Measurements from ENCODE around the gene PCGF3. TPM values are rescaled to one million over a fixed set of nuclear protein-coding genes. Genes with fewer than 3 reads are reported as not detected.

The PCGF3 gene
- total and polyA plus RNA-seq, 9 of the 15 experiments (the other 6 are each of a cell fraction or from before 2014, with no cell fraction given): 2.6 to 46.1 (median 20.3) TPM

- TF ChIP-seq, protein P1, sequence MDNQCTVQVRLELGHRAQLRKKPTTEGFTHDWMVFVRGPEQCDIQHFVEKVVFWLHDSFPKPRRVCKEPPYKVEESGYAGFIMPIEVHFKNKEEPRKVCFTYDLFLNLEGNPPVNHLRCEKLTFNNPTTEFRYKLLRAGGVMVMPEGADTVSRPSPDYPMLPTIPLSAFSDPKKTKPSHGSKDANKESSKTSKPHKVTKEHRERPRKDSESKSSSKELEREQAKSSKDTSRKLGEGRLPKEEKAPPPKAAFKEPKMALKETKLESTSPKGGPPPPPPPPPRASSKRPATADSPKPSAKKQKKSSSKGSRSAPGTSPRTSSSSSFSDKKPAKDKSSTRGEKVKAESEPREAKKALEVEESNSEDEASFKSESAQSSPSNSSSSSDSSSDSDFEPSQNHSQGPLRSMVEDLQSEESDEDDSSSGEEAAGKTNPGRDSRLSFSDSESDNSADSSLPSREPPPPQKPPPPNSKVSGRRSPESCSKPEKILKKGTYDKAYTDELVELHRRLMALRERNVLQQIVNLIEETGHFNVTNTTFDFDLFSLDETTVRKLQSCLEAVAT (IDR thresholded peaks at IDR 0.05): no peak
- TF ChIP-seq TCF7 (IDR thresholded peaks at IDR 0.05; ENCODE audit: borderline replicate concordance) (no peak), TAF1 (IDR thresholded peaks at IDR 0.05; ENCODE audit: control insufficient read depth, extremely low read depth, insufficient read depth, low read length, severe bottlenecking) (peak; percentile 94), HEY1 (CRISPR knock-in tag; IDR thresholded peaks at IDR 0.05; ENCODE audit: borderline replicate concordance) (no peak), CBFA2T2 (conservative IDR thresholded peaks at IDR 0.05) (peak; percentile 33), SIN3B (IDR thresholded peaks at IDR 0.05; ENCODE audit: low read depth) (peak; percentile 80), ZNF408 (CRISPR knock-in tag; IDR thresholded peaks at IDR 0.05; ENCODE audit: low read depth) (no peak), ZNF583 (CRISPR knock-in tag; IDR thresholded peaks at IDR 0.05) (no peak), HNRNPL (IDR thresholded peaks at IDR 0.05; ENCODE audit: low read depth, low read length) (no peak), RUNX1 (IDR thresholded peaks at IDR 0.05; ENCODE audit: low read depth) (no peak), ZNF778 (CRISPR knock-in tag; IDR thresholded peaks at IDR 0.05) (no peak), SAP30 (IDR thresholded peaks at IDR 0.05; ENCODE audit: borderline replicate concordance, insufficient read depth, low read depth, low read length, poor library complexity, severe bottlenecking) (no peak), PCBP2 (IDR thresholded peaks at IDR 0.05; ENCODE audit: low read depth, low read length, poor library complexity, severe bottlenecking) (no peak), ZNF324 (CRISPR knock-in tag; IDR thresholded peaks at IDR 0.05) (no peak), LCOR (CRISPR knock-in tag; IDR thresholded peaks at IDR 0.05) (0 out of 2 replicates have a peak, but pooled peaks have one; percentile 3), FOXJ3 (CRISPR knock-in tag; IDR thresholded peaks at IDR 0.05) (no peak), ZFP36 (IDR thresholded peaks at IDR 0.05; ENCODE audit: low read depth, low read length, partially characterized antibody) (no peak), ZNF639 (CRISPR knock-in tag; conservative IDR thresholded peaks at IDR 0.05 in 1 of 2, IDR thresholded peaks at IDR 0.05 in 1 of 2) (peak in 1 of 2 experiments; percentile 71; a peak in 1 of 4 replicates), ZKSCAN8 (CRISPR knock-in tag; IDR thresholded peaks at IDR 0.05) (no peak), NCOR1 (IDR thresholded peaks at IDR 0.05) (no peak), NCOA6 (IDR thresholded peaks at IDR 0.05) (no peak), TAL1 (IDR thresholded peaks at IDR 0.05) (no peak), STAG1 (CRISPR knock-in tag; IDR thresholded peaks at IDR 0.05; ENCODE audit: borderline replicate concordance) (no peak)
- TF ChIP-seq, protein P2, sequence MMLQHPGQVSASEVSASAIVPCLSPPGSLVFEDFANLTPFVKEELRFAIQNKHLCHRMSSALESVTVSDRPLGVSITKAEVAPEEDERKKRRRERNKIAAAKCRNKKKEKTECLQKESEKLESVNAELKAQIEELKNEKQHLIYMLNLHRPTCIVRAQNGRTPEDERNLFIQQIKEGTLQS (IDR thresholded peaks at IDR 0.05): peak; percentile 97
- TF ChIP-seq, protein P2 (CRISPR knock-in tag; conservative IDR thresholded peaks at IDR 0.05): no peak; the same call in 1 of the 2 replicates
Measured at GRCh38 chr4:674172-675035, 31.2 kb upstream of the PCGF3 start, which contains the start of the genes ATP5ME and MYL5 (continued).

Measured in K562 (cell line).